ENCODE data around the gene DCLK2.

Gene DCLK2

DNA sequence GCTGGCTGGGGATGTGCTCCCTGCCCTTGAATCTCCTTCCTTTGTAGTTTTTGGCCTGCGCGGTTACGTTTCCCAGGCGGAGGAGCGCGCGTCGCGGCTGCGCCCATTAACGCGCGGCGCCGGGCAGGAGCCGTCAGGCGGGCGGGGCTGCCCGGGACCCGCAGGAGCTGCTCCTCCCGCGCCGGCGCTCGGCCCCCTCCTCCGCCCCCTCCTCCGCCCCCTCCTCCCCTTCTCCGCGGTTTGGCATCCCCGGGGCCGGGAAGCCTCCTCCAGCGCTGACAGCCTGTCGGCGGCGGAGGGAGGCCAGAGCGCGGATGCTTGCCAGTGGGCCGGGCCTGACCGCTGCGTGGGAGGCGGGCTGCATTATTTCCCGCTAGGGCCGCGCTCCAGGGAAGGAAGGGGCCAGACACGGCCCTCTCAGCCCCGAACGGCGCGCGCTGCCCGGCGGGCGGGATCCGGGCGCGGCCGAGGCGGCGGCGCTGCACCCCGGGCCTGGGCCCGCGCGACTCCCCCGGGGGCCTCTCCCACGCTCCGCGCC is at the start of gene DCLK2:
Gene DCLK2 (plus strand): TSS at position 405 of the 538 bp plus-strand sequence. CDS start 583 bp downstream, outside the sequence.
- peak; percentile 48 for DNase-seq

DNA sequence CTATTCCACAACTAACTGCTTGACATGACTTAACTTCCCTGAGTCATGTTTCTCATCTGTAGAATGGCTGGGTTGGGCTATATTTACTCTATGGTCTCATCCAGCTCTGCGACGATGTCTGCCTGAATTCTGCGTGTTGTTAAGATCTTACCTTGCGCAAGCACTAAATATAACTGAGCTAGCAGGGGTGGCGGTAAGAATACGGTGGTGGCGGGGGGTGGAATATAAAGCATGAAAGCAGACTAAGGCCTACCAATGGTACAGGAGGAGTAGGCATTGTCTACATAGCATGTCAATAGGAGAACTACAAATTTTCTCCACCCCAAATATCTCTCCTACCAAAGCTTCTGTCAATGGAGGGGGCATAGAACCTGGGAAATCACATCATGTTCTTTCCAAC is 45.7 kb upstream of the DCLK2 start:
- no peak for DNase-seq

DNA sequence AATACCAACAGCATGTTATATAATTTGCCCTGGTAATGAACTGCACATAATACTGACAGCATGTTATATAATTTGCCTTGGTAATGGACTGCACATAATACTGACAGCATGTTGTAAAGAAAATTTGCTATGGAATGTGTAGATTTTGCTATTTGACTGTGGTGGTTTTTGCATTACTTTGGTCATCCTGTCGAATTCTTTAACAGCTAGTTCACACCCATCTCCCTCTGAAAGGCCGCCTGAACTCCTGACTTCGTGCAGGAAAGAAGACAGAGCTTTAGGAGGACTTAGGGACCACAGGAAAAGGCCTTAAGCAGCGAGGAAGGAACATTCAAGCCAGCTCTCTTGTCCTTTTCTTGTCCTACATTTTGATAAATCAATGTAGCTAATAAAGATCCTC is 45.2 kb upstream of the DCLK2 start:
- DNase-seq = no peak

DNA sequence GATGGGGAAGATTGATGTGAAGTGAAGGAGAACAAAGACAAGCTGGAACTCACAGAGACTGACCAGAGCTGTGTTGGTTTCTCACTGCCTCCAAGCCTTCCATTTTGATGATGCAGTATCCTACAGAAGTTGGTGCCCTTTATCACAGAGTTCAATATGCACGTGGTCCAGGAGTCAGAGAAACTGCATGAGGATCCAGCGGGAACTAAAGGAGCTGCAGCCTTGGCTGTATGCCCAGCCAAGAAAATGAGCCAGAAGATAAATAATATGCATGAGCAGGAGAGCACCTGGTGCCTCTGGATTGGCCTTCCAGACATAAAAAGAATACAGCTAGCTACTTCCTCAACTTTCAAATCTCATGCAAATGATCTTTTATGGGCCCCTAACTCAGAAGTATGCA is 44.3 kb upstream of the DCLK2 start:
- DNase-seq = peak; percentile 1

DNA sequence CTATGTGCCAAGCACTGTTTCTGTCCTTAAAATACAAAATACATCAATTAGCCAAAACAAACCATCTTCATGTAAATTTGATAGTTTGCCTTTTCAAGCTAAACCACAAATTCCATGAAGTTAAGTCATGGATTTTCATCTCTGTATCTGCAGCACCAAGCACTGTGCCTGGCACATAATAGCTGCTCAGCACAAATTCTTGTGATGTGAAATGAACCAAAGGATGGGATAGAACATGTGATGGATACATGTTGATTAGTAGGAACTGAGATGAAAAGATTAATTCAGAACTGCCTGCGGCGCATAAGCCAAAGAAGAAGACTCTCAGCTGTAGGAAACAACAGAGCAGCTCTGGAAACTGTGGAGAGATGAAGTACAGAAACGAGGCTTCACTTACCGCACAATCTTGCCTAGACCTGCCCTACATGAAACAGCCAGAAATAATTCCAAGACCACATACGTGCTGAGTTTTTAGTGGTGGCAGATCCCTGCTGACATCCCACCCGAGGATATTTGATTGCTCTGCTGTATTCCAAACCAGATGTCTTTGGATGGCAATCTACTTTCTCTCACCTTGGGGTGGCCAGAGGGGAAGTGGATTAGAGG is 40.9 kb upstream of the DCLK2 start:
- DNase-seq = no peak

DNA sequence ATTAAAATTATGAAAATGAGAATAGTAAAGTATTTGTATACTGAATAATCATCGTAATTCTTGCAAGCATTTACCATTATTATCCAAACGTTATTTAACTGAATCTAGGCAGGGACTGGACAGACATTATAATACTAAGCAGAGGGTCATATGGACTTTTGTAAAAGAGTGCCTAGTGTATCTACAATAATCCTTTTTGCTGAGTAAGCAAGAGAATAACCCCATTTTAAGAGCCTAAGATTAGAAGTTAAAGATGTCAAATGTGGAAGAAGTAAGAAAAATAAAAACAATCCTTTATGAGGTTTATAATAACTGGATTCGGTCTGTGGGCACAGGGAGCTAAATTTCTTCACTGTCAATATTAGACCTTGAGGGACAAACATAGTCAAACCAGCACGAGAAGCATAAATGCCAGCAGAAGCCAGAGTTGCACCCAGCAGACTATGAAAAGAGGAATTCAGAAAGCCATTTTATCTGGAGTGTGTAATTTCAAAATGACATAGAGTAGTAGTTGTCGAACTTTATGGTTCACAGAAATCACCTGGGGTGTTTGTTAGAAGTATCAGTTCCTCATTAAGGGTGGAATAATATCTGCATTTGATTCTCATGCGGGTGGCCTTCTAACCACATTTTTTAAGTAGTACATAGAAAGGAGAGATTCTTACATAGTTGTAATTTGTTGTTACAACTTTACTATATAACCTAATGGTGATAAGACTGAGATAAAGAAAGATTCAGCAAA is 39.7 kb upstream of the DCLK2 start:
- DNase-seq = no peak

DNA sequence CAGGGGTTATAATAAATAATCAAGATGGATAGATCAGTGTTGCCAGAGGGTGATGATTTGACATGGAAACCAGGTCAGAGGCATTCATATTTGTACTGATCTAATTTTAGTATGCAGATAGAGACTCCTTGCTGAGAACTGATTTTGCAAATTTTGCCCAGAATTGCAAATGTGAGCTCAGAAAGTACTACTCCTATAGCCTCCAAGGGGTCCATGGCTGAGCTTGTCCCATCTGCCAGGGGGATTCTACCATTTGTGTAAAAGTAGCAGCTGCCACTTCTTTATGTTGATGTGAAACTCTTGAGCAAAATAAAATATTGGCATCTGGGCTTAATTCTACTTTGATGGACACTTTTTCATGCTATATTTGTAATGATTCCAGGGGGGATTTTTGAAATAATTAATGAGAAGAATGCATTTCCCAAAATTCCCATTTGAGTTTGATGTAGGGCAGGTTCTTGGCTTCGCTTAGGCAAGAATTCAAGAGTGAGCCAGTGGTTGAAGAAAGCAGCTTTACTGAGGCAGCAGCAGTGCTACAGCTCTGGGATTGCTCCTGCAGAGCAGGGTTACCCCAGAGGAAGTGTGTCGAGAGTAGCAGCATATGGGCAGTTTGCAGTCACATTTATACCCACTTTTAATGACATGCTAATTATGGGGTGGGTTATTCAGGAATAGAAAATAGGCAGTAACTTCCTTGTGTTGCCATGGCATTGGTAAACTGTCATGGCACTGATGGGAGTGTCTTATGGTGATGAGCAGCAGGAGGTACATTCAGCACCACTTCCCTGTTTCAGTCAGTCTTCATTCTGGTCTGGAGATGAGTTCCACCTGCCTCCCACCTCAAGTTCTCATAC is 38.7 kb upstream of the DCLK2 start:
- DNase-seq = no peak

DNA sequence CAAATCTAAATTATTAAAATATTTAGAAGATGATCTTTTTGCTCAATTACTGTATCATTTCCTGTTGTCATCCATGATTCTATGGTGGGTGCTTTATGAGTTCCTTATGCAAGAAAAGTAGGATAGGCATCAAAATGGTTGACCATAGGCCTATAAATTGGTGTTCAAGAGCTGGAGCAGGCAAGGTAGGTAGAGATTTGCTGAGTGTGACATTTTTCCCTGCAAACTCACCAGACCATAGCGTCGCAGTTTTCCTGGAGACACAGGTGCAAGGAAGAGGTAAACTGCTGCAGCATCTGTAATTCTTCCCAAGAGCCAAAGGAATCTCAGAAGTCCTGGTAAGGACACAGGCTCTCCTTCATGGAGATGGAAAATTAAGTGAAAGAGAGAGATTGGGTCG is 33.7 kb upstream of the DCLK2 start:
- DNase-seq = no peak

DNA sequence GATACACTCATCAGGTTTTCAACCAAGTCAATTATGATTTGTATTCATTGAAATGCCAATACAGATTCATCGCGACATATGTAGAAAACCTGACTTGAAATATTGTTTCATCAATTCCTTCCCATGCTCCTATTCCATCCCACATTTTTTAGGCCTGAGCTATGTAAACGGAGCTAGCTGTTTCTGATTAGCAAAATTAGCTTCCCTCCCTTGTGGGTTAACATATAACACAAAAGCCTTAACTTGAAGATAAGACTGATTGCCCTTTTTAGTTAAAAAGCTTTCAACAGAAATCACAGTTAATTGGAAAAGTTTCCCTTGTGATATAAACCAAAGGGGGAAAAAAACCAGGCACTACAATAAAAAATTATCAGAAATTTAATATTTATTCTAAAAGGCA is 32.8 kb upstream of the DCLK2 start:
- DNase-seq = no peak

DNA sequence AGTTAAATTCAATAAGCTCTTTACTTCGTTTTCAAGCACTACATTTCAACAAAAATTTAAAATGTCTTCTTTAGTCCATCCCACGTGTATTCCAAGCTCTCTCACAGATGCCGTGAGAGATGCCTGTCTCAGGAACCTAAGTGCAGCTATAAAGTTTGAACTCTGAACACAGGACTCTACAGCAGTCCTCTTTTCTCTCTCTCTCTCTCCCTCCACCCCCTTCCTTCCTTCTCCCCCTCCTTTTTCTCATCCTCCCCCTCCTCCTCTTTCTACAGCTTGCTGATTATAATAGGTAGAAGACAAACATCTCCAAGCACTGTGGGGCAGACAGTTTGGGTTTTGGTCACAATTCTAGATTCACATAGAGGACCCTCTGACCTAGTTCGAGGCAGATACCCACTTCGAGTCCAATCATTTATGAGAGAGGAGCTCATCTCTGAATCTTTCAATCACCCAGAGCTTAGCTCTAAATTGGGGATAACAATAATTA is 31.5 kb upstream of the DCLK2 start:
- no peak for DNase-seq

DNA sequence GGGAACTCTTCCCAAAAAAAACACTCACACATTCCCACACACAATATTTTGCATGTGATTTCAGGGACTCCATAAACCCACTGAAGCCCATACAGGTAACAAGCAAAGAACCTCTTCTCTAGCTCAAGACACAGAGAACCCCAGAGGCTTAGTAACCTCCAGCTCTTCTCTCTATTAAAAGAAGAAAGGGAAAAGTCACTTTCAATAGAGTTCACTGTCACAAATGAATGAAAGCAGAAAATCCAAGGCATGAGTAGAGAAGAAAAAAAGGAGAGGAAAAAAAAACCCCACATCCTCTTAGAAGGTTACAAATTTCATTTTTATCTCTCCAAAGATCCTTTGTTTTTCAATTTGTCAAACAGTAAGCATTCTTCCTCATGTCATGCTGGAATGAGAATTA is 30.7 kb upstream of the DCLK2 start:
- DNase-seq = no peak

DNA sequence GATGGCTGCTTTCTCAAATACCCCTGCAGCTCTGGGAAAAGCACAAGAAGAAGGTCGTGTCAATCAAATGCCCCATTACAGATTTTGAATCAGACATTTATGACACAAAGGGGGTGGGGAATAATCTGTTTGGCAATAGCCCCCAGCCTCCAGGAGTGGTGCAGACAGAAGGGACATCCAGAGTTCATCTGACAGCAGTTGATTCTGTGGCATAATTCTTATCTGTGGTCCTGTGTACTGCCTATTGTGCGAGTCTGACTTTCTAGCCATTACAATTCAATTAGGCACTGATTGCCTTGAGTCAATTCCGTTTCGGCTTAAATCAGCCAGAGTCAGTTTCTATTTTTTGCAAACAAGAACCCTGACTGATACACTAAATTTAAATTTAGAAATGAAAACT is 28.6 kb upstream of the DCLK2 start:
- no peak for DNase-seq

DNA sequence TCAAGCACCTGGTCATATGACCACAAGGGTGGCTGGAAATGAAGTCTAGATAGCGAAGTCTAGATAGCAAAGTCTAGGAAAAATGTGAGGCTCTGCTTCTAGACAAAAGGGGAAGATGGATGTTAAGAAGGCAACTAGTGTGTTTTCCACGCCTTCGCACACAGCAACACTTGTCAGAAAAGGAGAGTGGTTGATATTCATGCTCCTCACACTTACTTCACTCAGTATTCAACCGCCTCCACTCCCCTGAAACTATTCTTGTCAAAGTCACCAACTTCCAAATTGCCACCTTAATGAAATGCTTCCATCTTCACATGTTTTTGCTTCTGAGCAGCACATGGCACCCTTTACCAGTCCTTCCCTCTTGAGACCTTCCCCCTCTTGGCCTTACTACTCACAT is 27.7 kb upstream of the DCLK2 start:
- DNase-seq = no peak

DNA sequence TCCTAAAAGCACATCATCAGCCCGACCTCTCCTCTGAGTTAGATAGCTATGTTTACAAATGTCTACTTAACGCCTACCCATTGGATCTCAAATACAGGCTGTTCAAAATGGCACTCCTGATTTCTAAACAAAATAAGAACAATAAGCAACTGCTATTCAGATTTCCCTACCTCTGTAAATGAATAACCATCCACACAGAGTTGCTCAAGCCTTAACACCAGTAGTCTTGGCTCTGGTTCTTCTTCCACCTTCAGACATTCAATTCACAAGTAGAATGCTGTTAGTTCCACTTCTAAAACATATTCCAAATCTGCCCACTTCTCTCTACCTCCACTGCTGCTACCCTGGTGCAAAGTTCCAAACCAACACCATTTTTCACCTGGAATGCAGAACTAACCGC is 27.1 kb upstream of the DCLK2 start:
- no peak for DNase-seq

DNA sequence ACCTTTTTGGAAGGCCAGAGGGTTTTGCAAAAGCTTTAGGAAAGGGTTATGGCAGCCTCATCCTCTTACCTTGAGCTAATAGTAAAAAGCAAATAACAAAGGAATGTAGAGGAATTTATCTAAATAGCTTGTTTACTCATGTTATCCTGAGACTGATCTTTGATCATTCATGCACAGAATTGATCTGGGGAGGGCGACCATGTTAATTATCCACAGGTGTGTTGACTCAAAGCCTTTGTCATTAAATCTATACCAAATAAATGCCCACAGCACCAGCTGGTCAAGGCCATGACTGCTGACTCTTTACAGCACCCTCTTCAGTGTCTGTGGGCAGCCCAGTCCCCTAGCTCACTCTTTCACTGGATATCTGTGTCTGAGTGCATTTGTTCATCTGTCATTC is 22.8 kb upstream of the DCLK2 start:
- no peak for DNase-seq

DNA sequence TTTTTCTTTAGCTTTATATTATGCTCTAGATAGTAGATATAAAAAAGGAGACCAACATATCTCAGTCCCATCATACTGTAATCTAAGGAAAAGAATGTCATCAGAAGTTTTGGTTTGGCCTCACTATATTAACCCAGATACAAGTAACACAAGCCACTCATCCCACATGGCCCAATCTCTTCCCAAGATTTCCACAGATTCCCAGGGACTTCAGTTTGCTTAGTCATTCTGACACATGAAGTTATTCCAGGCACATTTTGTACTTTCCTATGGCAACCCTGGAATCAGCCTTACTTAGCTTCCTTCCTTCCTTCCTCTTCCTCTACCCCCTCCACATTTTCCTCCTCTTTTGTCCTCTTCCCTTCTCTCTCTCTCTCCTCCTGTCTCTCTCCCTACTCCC is 21.7 kb upstream of the DCLK2 start:
- DNase-seq = no peak

DNA sequence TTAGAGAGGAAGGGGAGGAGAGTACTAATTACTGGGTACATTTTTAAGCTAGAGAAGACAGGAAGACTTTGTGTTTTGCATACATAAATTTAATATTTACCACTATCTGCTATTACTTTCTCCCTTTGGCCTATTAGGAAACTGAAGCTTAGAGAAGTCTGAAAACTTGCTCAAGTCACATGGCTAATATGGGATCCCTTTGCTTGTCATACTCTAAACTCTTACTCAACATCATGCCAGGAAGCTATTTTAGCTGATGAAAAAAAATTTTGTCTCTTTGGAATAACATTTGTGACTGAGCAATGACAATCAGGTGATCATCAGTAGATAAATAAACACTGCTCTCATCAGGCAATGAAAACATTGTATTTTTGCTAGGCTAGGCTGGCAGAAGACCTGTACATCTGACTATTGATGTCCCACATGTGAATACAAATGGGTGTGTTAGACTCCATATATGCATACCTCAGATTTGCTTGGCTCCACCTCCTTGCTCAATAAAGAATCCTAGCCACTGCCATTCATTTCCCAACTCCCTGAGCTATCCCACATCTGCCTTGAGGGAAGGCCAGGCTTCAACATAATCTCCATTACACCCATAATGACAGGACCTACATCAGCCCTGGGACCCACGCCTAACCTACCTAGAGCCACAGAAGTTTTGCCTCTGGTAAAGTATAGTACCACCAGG is 17.0 kb upstream of the DCLK2 start:
- DNase-seq = no peak

DNA sequence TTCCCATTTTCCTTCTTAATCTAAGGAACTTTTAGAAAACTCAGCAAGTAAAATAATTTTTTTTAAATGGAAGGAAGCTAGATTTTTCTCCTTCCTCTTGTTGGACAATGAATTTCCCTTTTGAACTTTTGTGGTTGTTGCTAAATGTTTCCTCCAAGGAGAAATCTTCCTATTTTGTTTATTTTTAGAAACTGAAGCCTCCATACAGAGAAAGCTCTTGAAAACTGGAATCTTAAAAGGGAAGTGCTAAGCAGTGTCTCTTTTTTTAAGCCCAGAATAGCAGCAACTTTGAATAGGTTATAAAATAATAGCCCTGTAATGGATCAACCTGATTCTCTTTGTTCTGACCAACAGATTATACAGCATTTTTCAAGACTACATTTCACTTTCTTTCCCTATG is 15.1 kb upstream of the DCLK2 start:
- DNase-seq = no peak

DNA sequence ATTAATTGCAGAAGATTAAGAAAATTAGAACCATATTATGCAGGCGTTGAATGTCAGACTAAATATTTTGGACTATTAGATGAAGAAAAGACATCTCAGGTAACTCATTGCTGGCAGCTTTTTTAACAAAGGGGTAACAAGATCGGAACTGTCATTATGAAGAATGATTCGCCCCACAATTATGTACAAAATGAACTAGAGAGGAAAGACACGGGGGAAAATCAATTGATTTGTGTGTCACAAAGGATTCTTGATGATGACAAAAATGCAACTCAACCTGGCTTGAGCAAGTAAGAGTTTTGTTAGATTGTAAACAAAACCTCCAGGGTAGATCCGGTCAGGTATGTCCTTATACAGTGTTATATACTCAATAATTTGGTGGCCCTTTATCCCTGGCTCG is 12.5 kb upstream of the DCLK2 start:
- DNase-seq = no peak

DNA sequence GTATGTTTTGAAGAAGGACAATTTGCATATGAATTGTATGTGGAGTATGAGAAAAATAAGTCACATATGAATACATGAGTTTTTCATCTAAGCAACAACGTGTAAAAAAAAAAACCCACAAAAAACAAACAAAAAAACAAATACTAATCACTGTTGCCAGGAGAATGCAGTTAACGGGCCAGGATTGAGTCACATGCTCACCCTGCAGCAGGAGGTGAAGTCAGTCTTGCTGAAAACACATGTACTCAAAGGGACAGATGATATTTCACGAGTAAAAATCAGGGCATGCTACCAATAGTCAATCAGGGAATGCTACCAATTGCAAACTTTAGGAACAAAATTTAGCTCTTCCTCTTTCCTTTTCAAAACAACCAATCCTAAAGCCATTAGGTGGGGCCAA is 10.4 kb upstream of the DCLK2 start:
- no peak for DNase-seq

DNA sequence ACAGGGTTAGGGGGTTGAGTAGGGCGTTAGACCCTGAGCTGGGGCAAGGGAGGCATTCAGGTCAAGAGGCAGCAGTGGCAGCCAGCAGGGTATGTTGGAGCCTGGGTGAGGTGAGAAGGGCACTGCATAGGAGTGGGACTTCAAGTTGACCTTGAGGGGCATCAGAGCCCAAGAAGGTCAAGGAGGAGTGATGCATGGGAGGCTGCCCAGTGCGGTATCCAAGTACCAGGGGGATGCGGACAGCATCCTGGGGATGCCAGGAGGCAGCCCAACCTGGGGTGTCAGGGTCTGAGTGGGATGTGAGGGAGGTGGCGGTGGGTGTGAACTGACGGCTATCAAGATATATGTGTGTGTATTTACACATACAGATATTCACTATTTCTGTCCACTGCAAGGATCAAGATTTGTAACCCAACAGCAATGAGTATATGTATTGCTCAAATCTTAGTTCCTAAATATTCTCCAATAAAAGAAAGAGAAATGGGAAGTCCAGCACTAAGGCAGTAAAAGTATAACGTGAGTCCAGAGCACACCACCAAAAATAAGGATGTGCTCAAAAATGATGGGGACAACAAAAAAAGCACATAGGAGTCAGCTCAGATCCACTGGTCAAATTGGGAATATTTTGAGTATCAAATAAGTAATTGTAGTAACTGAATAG is 9.8 kb upstream of the DCLK2 start:
- no peak for DNase-seq

DNA sequence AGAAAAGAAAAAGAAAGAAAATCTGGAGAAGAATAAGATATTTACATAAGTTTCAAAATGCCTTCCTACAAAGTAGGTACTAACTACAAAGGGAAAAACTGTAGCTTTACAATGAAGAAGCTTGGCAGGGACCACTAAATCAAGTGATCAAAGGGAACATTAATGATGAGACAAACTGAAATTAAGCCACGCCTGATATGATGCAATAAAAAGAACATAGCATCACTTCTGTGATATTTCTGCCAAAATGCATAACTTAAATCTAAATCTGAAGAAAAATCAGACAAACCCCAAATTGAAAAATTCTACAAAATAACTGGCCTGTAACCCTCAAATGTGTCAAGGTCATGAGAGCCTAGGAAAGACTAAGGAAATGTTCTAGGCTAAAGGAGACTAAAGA is 8.9 kb upstream of the DCLK2 start:
- DNase-seq = no peak
